Panc1 (cell line): ENCODE data around the gene RBBP7.

ENCODE experiments used
- POLR2AphosphoS5 ChIP-seq: IDR thresholded peaks from 2 replicates; pipeline ENCODE4 v1.6.1; 2012; ENCODE audit warnings: mild to moderate bottlenecking, low read depth, low read length, moderate library complexity
- TCF7L2 ChIP-seq: IDR thresholded peaks from 2 replicates; pipeline ENCODE4 v1.6.1; 2011; ENCODE audit warnings: mild to moderate bottlenecking, low read depth, low read length, inconsistent platforms
- TF ChIP-seq, protein P1 (sequence below): fragments of 450-650 bp; IDR thresholded peaks from 2 replicates; pipeline ENCODE4 v1.5.1; 2017; ENCODE audit warnings: mild to moderate bottlenecking

DNA sequence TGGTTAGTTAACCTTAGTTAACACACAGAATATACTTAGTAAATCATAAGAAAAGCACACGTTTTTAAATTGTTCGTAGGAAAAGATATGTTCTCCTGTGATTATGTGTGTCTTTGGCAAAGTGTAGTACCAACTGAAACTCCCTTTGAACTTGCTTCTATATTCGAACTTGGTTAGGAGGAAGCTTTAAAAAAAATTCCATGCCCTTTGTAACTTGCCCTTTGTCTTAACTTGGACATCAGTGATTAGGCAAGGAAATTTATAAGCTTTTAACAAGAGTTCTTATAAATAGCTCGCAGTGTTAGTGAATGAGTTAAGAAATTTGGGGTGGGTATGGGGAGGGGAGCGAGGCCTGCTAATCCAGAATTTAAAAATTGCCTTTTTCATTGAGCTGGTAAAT is 50.5 kb downstream of the RBBP7 start:
- TF ChIP-seq, protein P1, sequence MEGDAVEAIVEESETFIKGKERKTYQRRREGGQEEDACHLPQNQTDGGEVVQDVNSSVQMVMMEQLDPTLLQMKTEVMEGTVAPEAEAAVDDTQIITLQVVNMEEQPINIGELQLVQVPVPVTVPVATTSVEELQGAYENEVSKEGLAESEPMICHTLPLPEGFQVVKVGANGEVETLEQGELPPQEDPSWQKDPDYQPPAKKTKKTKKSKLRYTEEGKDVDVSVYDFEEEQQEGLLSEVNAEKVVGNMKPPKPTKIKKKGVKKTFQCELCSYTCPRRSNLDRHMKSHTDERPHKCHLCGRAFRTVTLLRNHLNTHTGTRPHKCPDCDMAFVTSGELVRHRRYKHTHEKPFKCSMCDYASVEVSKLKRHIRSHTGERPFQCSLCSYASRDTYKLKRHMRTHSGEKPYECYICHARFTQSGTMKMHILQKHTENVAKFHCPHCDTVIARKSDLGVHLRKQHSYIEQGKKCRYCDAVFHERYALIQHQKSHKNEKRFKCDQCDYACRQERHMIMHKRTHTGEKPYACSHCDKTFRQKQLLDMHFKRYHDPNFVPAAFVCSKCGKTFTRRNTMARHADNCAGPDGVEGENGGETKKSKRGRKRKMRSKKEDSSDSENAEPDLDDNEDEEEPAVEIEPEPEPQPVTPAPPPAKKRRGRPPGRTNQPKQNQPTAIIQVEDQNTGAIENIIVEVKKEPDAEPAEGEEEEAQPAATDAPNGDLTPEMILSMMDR: no peak
- TF ChIP-seq POLR2AphosphoS5: no peak
- no peak for TF ChIP-seq TCF7L2
